GM12892 (cell line): ENCODE measurements around the gene IFNB1.

ENCODE experiments used
- POLR2A ChIP-seq: IDR thresholded peaks from 2 replicates; pipeline ENCODE4 v1.6.1; 2011; ENCODE audit warnings: low read depth, low read length, control low read depth
- POLR2AphosphoS5 ChIP-seq: IDR thresholded peaks from 2 replicates; pipeline ENCODE4 v1.6.1; 2011; ENCODE audit warnings: low read depth, low read length, control low read depth
- TAF1 ChIP-seq: IDR thresholded peaks from 2 replicates; pipeline ENCODE4 v1.6.1; 2011; ENCODE audit warnings: low read depth, mild to moderate bottlenecking, control low read depth, low read length, borderline replicate concordance

DNA sequence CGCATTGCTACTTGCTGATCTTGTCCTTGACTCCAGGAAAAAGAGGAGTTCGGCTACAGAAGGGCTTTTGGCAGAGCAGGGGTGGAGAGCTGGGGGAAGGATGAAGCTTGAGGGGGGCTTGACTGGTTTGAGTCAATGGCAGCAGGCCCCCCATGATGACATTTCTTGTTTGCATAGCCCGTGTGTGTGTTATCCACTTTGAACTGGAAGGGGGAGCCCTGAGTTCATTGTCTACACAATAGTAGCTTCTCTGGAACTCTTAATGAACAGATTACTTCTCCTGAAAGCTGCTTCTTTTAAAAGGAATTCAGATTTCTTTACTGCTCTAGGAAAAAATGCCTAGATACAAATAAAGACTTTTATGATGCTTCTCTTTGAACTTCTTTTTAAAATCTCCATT is 2.3 kb downstream of the IFNB1 start:
- TF ChIP-seq TAF1 = no peak
- no peak for TF ChIP-seq POLR2A
- no peak for TF ChIP-seq POLR2AphosphoS5
